MM.1S (cell line): ENCODE results near the gene SLC13A2.
"Not testable (repeated sequence)": the region's sequence is repeated elsewhere in the genome, so short reads cannot be mapped to it uniquely, and the experiment has no call there.

ENCODE experiments used
- DNase-seq: peaks from one replicate; pipeline ENCODE4 v3.0.0-alpha.2; 2015
- H2AFZ ChIP-seq: fragments of 300-600 bp; sonication (generic); 2 replicates; pipeline ENCODE4 v1.6.0; 2016; ENCODE audit warnings: antibody characterized with exemption, low read length
- H3F3A ChIP-seq: fragments of 300-600 bp; sonication (generic); 2 replicates; pipeline ENCODE4 v1.6.1; 2016; ENCODE audit warnings: mild to moderate bottlenecking, antibody characterized with exemption, low read length, moderate library complexity, mixed read lengths; ENCODE audit not compliant: insufficient read depth
- H3K27ac ChIP-seq: fragments of 300-600 bp; sonication (generic); 2 replicates; pipeline ENCODE4 v1.5.1; 2016; ENCODE audit warnings: mild to moderate bottlenecking, low read length
- H3K27me3 ChIP-seq: fragments of 300-600 bp; sonication (generic); replicated peaks from 2 replicates; pipeline ENCODE4 v1.6.0; 2016; ENCODE audit warnings: low read length; ENCODE audit not compliant: insufficient read depth
- H3K36me3 ChIP-seq: fragments of 300-600 bp; sonication (generic); replicated peaks from 2 replicates; pipeline ENCODE4 v1.6.1; 2016; ENCODE audit warnings: mild to moderate bottlenecking, low read length, mixed read lengths; ENCODE audit not compliant: insufficient read depth
- H3K4me1 ChIP-seq: fragments of 300-600 bp; sonication (generic); 2 replicates; pipeline ENCODE4 v1.6.1; 2016; ENCODE audit warnings: low read length, mixed read lengths
- H3K4me2 ChIP-seq: fragments of 300-600 bp; sonication (generic); 2 replicates; pipeline ENCODE4 v1.6.0; 2016; ENCODE audit warnings: low read depth, low read length
- H3K4me3 ChIP-seq: fragments of 300-600 bp; sonication (generic); 2 replicates; pipeline ENCODE4 v1.5.1; 2016; ENCODE audit warnings: low read length, mixed read lengths
- H3K79me2 ChIP-seq: fragments of 300-600 bp; sonication (generic); 2 replicates; pipeline ENCODE4 v1.6.1; 2016; ENCODE audit warnings: mixed run types, low read length, mixed read lengths
- H3K9ac ChIP-seq: fragments of 300-600 bp; sonication (generic); 2 replicates; pipeline ENCODE4 v1.6.1; 2016; ENCODE audit warnings: low read length, mixed read lengths
- H3K9me2 ChIP-seq: fragments of 300-600 bp; sonication (generic); replicated peaks from 2 replicates; pipeline ENCODE4 v1.6.1; 2016; ENCODE audit warnings: mild to moderate bottlenecking, low read length, mixed read lengths; ENCODE audit not compliant: insufficient read depth
- H3K9me3 ChIP-seq: fragments of 300-600 bp; sonication (generic); replicated peaks from 2 replicates; pipeline ENCODE4 v1.6.1; 2016; ENCODE audit warnings: mild to moderate bottlenecking, low read length, mixed read lengths; ENCODE audit not compliant: insufficient read depth
- H4K20me1 ChIP-seq: fragments of 300-600 bp; sonication (generic); 2 replicates; pipeline ENCODE4 v1.6.1; 2016; ENCODE audit warnings: mild to moderate bottlenecking, low read length, moderate library complexity, mixed read lengths; ENCODE audit not compliant: insufficient read depth
- CTCF ChIP-seq: fragments of 300-600 bp; sonication (generic); IDR thresholded peaks from 2 replicates; pipeline ENCODE4 v1.5.1; 2016; ENCODE audit warnings: antibody characterized with exemption, low read length, mixed read lengths
- EZH2 ChIP-seq: fragments of 300-600 bp; sonication (generic); optimal IDR thresholded peaks from 2 replicates; pipeline ENCODE3; 2017; ENCODE audit warnings: low read depth, mild to moderate bottlenecking, antibody characterized with exemption, low read length, mixed read lengths
- EZH2phosphoT487 ChIP-seq: fragments of 300-600 bp; sonication (generic); IDR thresholded peaks from 2 replicates; pipeline ENCODE4 v1.6.1; 2018; ENCODE audit warnings: antibody characterized with exemption, low read length

The SLC13A2 gene

DNA sequence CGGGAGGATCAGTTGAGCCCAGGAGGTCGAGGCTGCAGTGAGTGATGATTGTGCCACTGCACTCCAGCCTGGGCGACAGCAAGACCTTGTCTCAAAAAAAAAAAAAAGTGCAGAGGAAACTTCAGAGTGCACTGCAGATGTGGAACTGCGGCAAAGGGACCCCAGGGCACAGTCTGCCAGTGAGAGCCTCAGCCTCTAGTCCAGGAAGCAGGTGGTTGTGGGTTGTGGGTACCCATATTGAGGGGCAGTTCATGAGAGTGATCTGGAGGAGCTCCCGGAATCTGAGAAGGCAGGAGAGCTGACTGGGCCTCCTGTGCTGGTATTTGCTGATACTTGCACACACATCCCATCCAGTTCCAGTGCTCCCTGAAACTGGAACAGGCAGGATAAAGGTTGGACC lies 45.8 kb downstream of the SLC13A2 start:
- Histone ChIP-seq H3K79me2 (no peaks in the 10 kb centered on the region), H3K27ac (no peak overlapping the region), H3K4me1 (peaks cover 8% of the 10 kb centered on the region), H3K36me3 (no peaks in the 10 kb centered on the region), H3K9me3 (no peaks in the 10 kb centered on the region), H3K9me2 (no peaks in the 10 kb centered on the region), H2AFZ (no peak overlapping the region), H3K4me2 (no peak overlapping the region), H3K4me3 (no peak overlapping the region), H3K9ac (no peak overlapping the region), H4K20me1 (0 out of 2 replicates have a peak, but pooled peaks cover 2% of the 10 kb centered on the region), H3K27me3 (peaks cover 73% of the 10 kb centered on the region), H3F3A (no peaks in the 10 kb centered on the region)
- no peak for DNase-seq
- TF ChIP-seq EZH2 (no peak), EZH2phosphoT487 (no peak), CTCF (no peak)

- no peak overlapping the region for H3K4me3 ChIP-seq
- no peak for DNase-seq
- peaks cover 73% of the 10 kb centered on the region for H3K27me3 ChIP-seq
- H3K9me3 ChIP-seq, result no peaks in the 10 kb centered on the region
- H2AFZ ChIP-seq, result no peak overlapping the region
- H3K9me2 ChIP-seq, result no peaks in the 10 kb centered on the region
- no peaks in the 10 kb centered on the region for H3K79me2 ChIP-seq
- H3K4me1 ChIP-seq, result peaks cover 8% of the 10 kb centered on the region
- 0 out of 2 replicates have a peak, but pooled peaks cover 2% of the 10 kb centered on the region for H4K20me1 ChIP-seq
- H3K9ac ChIP-seq, result no peak overlapping the region
- TF ChIP-seq EZH2phosphoT487 (no peak), EZH2 (no peak), CTCF (no peak)
- no peaks in the 10 kb centered on the region for H3K36me3 ChIP-seq
- H3K4me2 ChIP-seq, result no peak overlapping the region
- H3F3A ChIP-seq, result no peaks in the 10 kb centered on the region
- no peak overlapping the region for H3K27ac ChIP-seq
Observed at GRCh38 chr17:28520687-28521086, 47.2 kb downstream of the SLC13A2 start.

- H3F3A ChIP-seq, result no peaks in the 10 kb centered on the region
- no peak overlapping the region for H3K4me3 ChIP-seq
- H2AFZ ChIP-seq, result no peak overlapping the region
- H4K20me1 ChIP-seq, result 0 out of 2 replicates have a peak, but pooled peaks cover 2% of the 10 kb centered on the region
- H3K4me2 ChIP-seq, result no peak overlapping the region
- H3K9ac ChIP-seq, result no peak overlapping the region
- no peak overlapping the region for H3K27ac ChIP-seq
- no peaks in the 10 kb centered on the region for H3K79me2 ChIP-seq
- peaks cover 73% of the 10 kb centered on the region for H3K27me3 ChIP-seq
- no peak for TF ChIP-seq EZH2phosphoT487
- TF ChIP-seq EZH2, result no peak
- no peak for TF ChIP-seq CTCF
- H3K9me2 ChIP-seq, result no peaks in the 10 kb centered on the region
- no peaks in the 10 kb centered on the region for H3K36me3 ChIP-seq
- DNase-seq, result no peak
- H3K9me3 ChIP-seq, result no peaks in the 10 kb centered on the region
- peaks cover 8% of the 10 kb centered on the region for H3K4me1 ChIP-seq
Observed at GRCh38 chr17:28521311-28522085, 48.1 kb downstream of the SLC13A2 start.

DNA sequence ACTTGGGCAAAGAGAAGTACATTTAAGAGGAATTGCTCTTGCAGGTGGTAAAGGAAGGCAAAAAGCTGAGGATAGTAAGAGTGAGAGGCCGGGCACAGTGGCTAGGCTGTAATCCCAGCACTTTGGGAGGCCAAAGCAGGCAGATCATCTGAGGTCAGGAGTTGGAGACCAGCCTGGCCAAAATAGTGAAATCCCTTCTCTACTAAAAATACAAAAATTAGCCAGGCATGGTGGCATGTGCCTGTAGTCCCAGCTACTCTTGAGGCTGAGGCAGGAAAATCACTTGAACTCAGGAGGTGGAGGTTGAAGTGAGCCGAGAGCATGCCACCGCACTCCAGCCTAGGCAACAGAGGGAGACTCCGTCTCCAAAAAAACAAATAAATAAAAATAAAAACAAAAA lies 48.8 kb downstream of the SLC13A2 start:
- not testable (repeated sequence) for H3K4me3 ChIP-seq, H2AFZ ChIP-seq, H3F3A ChIP-seq, H3K27ac ChIP-seq, H3K36me3 ChIP-seq, H3K9me2 ChIP-seq, H3K4me2 ChIP-seq, H3K9ac ChIP-seq, DNase-seq, H3K9me3 ChIP-seq, H3K4me1 ChIP-seq, H3K79me2 ChIP-seq, H4K20me1 ChIP-seq
- H3K27me3 ChIP-seq, result peaks cover 80% of the 10 kb centered on the region
